Islet of Langerhans (tissue), 1 donor: ENCODE data around the gene MXD3.
"Not testable (repeated sequence)": the region's sequence is repeated elsewhere in the genome, so short reads cannot be mapped to it uniquely, and the experiment has no call there.

ENCODE experiments used
- FAIRE-seq: peaks from one replicate; lab custom pipeline; 2011; peaks lifted over from hg19 to GRCh38; lab: Jason Lieb, UNC

Gene MXD3

GRCh38 chr5:177311723-177312648 is at the start of gene MXD3:
TSS of gene MXD3 (minus strand) at chr5:177311898. CDS start at chr5:177311830, 68 bp downstream.
- FAIRE-seq: no peak

GRCh38 chr5:177360740-177361139 is 49.0 kb upstream of the MXD3 start:
- FAIRE-seq: not testable (repeated sequence)

- no peak for FAIRE-seq
These were observed 48.2 kb upstream of the MXD3 start for GRCh38 chr5:177359860-177360259.

- no peak for FAIRE-seq
These were observed 47.8 kb upstream of the MXD3 start for GRCh38 chr5:177359451-177359851.

- no peak for FAIRE-seq
These were observed 46.7 kb upstream of the MXD3 start for GRCh38 chr5:177358370-177358819.

- FAIRE-seq: no peak
These were observed 46.0 kb upstream of the MXD3 start, which contains the start of gene RGS14 for GRCh38 chr5:177357459-177358351. TSS of gene RGS14 (plus strand) at chr5:177357924. CDS start at chr5:177358025, 101 bp downstream.

GRCh38 chr5:177357146-177357458 is 45.4 kb upstream of the MXD3 start:
- no peak for FAIRE-seq

- no peak for FAIRE-seq
These were observed 45.0 kb upstream of the MXD3 start for GRCh38 chr5:177356746-177357145.

- no peak for FAIRE-seq
These were observed 44.1 kb upstream of the MXD3 start for GRCh38 chr5:177355868-177356168.

GRCh38 chr5:177355162-177355867 is 43.6 kb upstream of the MXD3 start:
- no peak for FAIRE-seq

GRCh38 chr5:177354711-177355110 is 43.0 kb upstream of the MXD3 start:
- no peak for FAIRE-seq

- FAIRE-seq: no peak
These were observed 42.6 kb upstream of the MXD3 start for GRCh38 chr5:177354256-177354655.

- no peak for FAIRE-seq
These were observed 41.4 kb upstream of the MXD3 start for GRCh38 chr5:177353093-177353492.

- FAIRE-seq: no peak
These were observed 40.0 kb upstream of the MXD3 start, which contains the start of gene LMAN2 for GRCh38 chr5:177351392-177352329. TSS of gene LMAN2 (minus strand) at chr5:177351668. CDS start at chr5:177351647, 21 bp downstream.

- no peak for FAIRE-seq
These were observed 39.2 kb upstream of the MXD3 start for GRCh38 chr5:177350776-177351391.

GRCh38 chr5:177349762-177350161 is 38.1 kb upstream of the MXD3 start:
- FAIRE-seq: no peak

GRCh38 chr5:177349362-177349647 is 37.6 kb upstream of the MXD3 start:
- FAIRE-seq: no peak

- no peak for FAIRE-seq
These were observed 36.0 kb upstream of the MXD3 start for GRCh38 chr5:177347699-177348098.

- no peak for FAIRE-seq
These were observed 35.1 kb upstream of the MXD3 start for GRCh38 chr5:177346820-177347219.

- no peak for FAIRE-seq
These were observed 33.2 kb upstream of the MXD3 start for GRCh38 chr5:177344891-177345290.

- FAIRE-seq: no peak
These were observed 32.1 kb upstream of the MXD3 start for GRCh38 chr5:177343777-177344176.
